Left forelimb (tissue), 1 donor: Measurements from ENCODE around the gene CNTNAP5.

ENCODE experiments used
- DNase-seq: peaks from one replicate; pipeline ENCODE4 v3.0.0-alpha.2; 2018; ENCODE audit warnings: low spot score

The CNTNAP5 gene

GRCh38 chr2:124814968-124815745, 790.1 kb downstream of the CNTNAP5 start:
- DNase-seq, result no peak

GRCh38 chr2:124816007-124816406, 790.9 kb downstream of the CNTNAP5 start:
- DNase-seq, result no peak

GRCh38 chr2:124822516-124822915, 797.4 kb downstream of the CNTNAP5 start:
- DNase-seq, result no peak

GRCh38 chr2:124824441-124824840, 799.4 kb downstream of the CNTNAP5 start:
- DNase-seq, result no peak

GRCh38 chr2:124832521-124832920, 807.4 kb downstream of the CNTNAP5 start:
- no peak for DNase-seq

- no peak for DNase-seq
These were observed 809.2 kb downstream of the CNTNAP5 start for GRCh38 chr2:124834331-124834730.

GRCh38 chr2:124835331-124835730, 810.2 kb downstream of the CNTNAP5 start:
- no peak for DNase-seq

- DNase-seq, result no peak
These were observed 811.3 kb downstream of the CNTNAP5 start for GRCh38 chr2:124836416-124836815.

- DNase-seq, result no peak
These were observed 812.4 kb downstream of the CNTNAP5 start for GRCh38 chr2:124837496-124837895.

- no peak for DNase-seq
These were observed 813.3 kb downstream of the CNTNAP5 start for GRCh38 chr2:124838406-124838805.

GRCh38 chr2:124867247-124867646, 842.2 kb downstream of the CNTNAP5 start:
- DNase-seq, result no peak

- no peak for DNase-seq
These were observed 849.1 kb downstream of the CNTNAP5 start for GRCh38 chr2:124874219-124874618.

GRCh38 chr2:124874676-124875075, 849.6 kb downstream of the CNTNAP5 start:
- DNase-seq, result no peak

GRCh38 chr2:124875627-124876244, 850.6 kb downstream of the CNTNAP5 start:
- DNase-seq, result no peak

GRCh38 chr2:124877141-124877577, 852.1 kb downstream of the CNTNAP5 start:
- no peak for DNase-seq

GRCh38 chr2:124879640-124880039, 854.6 kb downstream of the CNTNAP5 start:
- no peak for DNase-seq

- no peak for DNase-seq
These were observed 855.9 kb downstream of the CNTNAP5 start for GRCh38 chr2:124880995-124881394.

- no peak for DNase-seq
These were observed 857.3 kb downstream of the CNTNAP5 start for GRCh38 chr2:124882423-124882822.

GRCh38 chr2:124883595-124883994, 858.5 kb downstream of the CNTNAP5 start:
- DNase-seq, result no peak

GRCh38 chr2:124884315-124884714, 859.2 kb downstream of the CNTNAP5 start:
- DNase-seq, result no peak

GRCh38 chr2:124886216-124886615, 861.1 kb downstream of the CNTNAP5 start:
- DNase-seq, result no peak

GRCh38 chr2:124887466-124887865, 862.4 kb downstream of the CNTNAP5 start:
- no peak for DNase-seq

- DNase-seq, result no peak
These were observed 863.3 kb downstream of the CNTNAP5 start for GRCh38 chr2:124888431-124888830.

GRCh38 chr2:124894199-124894598, 869.1 kb downstream of the CNTNAP5 start:
- no peak for DNase-seq
